H1 (cell line): ENCODE measurements around the gene ACACA. TPM values are rescaled to one million over a fixed set of nuclear protein-coding genes. Genes with fewer than 3 reads are reported as not detected.
"Not testable (repeated sequence)": the region's sequence is repeated elsewhere in the genome, so short reads cannot be mapped to it uniquely, and the experiment has no call there.

ENCODE experiments used
- CTCF ChIA-PET: fragments of 300-600 bp; sonication (Branson Sonifier 250); formaldehyde crosslinking; loops from one replicate; lab custom pipeline; 2021; ENCODE audit not compliant: partially characterized antibody; lab: Charles Lee
- POLR2A ChIA-PET: fragments of 300-600 bp; sonication (Branson Sonifier 250); formaldehyde crosslinking; loops from one replicate; lab custom pipeline; 2021; ENCODE audit warnings: inconsistent platforms; ENCODE audit not compliant: partially characterized antibody; lab: Charles Lee
- DNase-seq, 2 experiments: peaks; one replicate each; pipeline versions ENCODE4 v3.0.0 to v3.0.0-alpha.2; 2010 to 2022; ENCODE audit warnings: low spot score in 2 of 2, low read depth in 1 of 2, mixed read lengths in 1 of 2
- FAIRE-seq: peaks from 2 replicates; lab custom pipeline; 2011; peaks lifted over from hg19 to GRCh38; lab: Jason Lieb, UNC
- H2AFZ ChIP-seq: 2 replicates; pipeline ENCODE4 v1.8.1; 2012; ENCODE audit warnings: low read length, inconsistent platforms
- H2AK5ac ChIP-seq: 2 replicates; pipeline ENCODE4 v1.6.1; 2013; ENCODE audit warnings: low read depth, low read length
- H2BK120ac ChIP-seq: replicated peaks from 2 replicates; pipeline ENCODE3; 2013; ENCODE audit warnings: low read depth, low read length, inconsistent platforms
- H2BK12ac ChIP-seq: 2 replicates; pipeline ENCODE4 v1.6.1; 2013; ENCODE audit warnings: low read depth, low read length
- H2BK15ac ChIP-seq: 2 replicates; pipeline ENCODE4 v1.6.1; 2013; ENCODE audit warnings: low read length
- H2BK20ac ChIP-seq: 2 replicates; pipeline ENCODE4 v1.6.1; 2013; ENCODE audit warnings: low read length
- H2BK5ac ChIP-seq: 2 replicates; pipeline ENCODE4 v1.6.1; 2013; ENCODE audit warnings: low read depth, low read length
- H3K14ac ChIP-seq: 2 replicates; pipeline ENCODE4 v1.6.1; 2013; ENCODE audit warnings: inconsistent platforms; ENCODE audit not compliant: insufficient read length
- H3K18ac ChIP-seq: 2 replicates; pipeline ENCODE4 v1.6.1; 2013; ENCODE audit warnings: low read length; ENCODE audit errors: extremely low read depth
- H3K23ac ChIP-seq: 2 replicates; pipeline ENCODE4 v1.6.1; 2013; ENCODE audit warnings: inconsistent platforms; ENCODE audit not compliant: insufficient read length
- H3K23me2 ChIP-seq: 2 replicates; pipeline ENCODE4 v1.6.1; 2013; ENCODE audit warnings: low read depth, low read length
- H3K27ac ChIP-seq: 2 replicates; pipeline ENCODE4 v1.6.1; 2011; ENCODE audit warnings: low read depth, low read length, inconsistent platforms
- H3K27me3 ChIP-seq, 4 experiments: replicated peaks in 1 of 4; 1 replicate in 1 of 4; 2 replicates in 3 of 4; pipeline versions ENCODE4 v1.6.1 to v1.8.1; 2011 to 2013; ENCODE audit warnings: low read length in 3 of 4, mild to moderate bottlenecking in 3 of 4, inconsistent platforms in 2 of 4, mixed read lengths in 2 of 4, moderate library complexity in 1 of 4; ENCODE audit not compliant: control insufficient read depth in 3 of 4, insufficient read depth in 3 of 4; ENCODE audit errors: extremely low read depth in 1 of 4
- H3K36me3 ChIP-seq, 4 experiments: 2 replicates each; pipeline versions ENCODE4 v1.6.1 to v1.8.1; 2011 to 2013; ENCODE audit warnings: mild to moderate bottlenecking in 4 of 4, low read length in 3 of 4, moderate library complexity in 2 of 4, control low read depth in 1 of 4, inconsistent platforms in 1 of 4; ENCODE audit not compliant: insufficient read depth in 4 of 4, control insufficient read depth in 2 of 4
- H3K4ac ChIP-seq: replicated peaks from 2 replicates; pipeline ENCODE3; 2013; ENCODE audit warnings: low read length, low read depth, mixed read lengths, inconsistent platforms; ENCODE audit not compliant: insufficient read length
- H3K4me1 ChIP-seq, 4 experiments: replicated peaks in 1 of 4; 1 replicate in 1 of 4; 2 replicates in 3 of 4; pipeline versions ENCODE4 v1.6.1 to v1.8.1; 2011 to 2013; ENCODE audit warnings: low read length in 3 of 4, inconsistent platforms in 2 of 4, mixed read lengths in 1 of 4; ENCODE audit not compliant: insufficient read depth in 4 of 4, control insufficient read depth in 3 of 4
- H3K4me2 ChIP-seq, 2 experiments: 2 replicates each; pipeline versions ENCODE4 v1.6.1 to v1.8.1; 2011 to 2013; ENCODE audit warnings: low read depth in 2 of 2, low read length in 2 of 2, control low read depth in 1 of 2, inconsistent platforms in 1 of 2, mild to moderate bottlenecking in 1 of 2; ENCODE audit not compliant: insufficient read depth in 1 of 2
- H3K4me3 ChIP-seq, 4 experiments: fragments of 200-600, 300-600 bp in 1 of 4; sonication (generic), shearing (Covaris generic), sonication (Bioruptor Twin) in 1 of 4; 2 replicates each; pipeline versions ENCODE4 v1.5.1 to v1.8.1; 2011 to 2016; ENCODE audit warnings: low read length in 4 of 4, low read depth in 3 of 4, control low read depth in 2 of 4, inconsistent platforms in 2 of 4, mild to moderate bottlenecking in 2 of 4, mixed read lengths in 1 of 4, moderate library complexity in 1 of 4; ENCODE audit not compliant: insufficient read depth in 2 of 4; ENCODE audit errors: extremely low read depth in 1 of 4
- H3K56ac ChIP-seq: replicated peaks from 2 replicates; pipeline ENCODE3; 2013; ENCODE audit warnings: low read depth, mild to moderate bottlenecking, mixed read lengths, low read length, inconsistent platforms; ENCODE audit not compliant: insufficient read length
- H3K79me1 ChIP-seq: 2 replicates; pipeline ENCODE4 v1.6.1; 2013; ENCODE audit warnings: low read depth, low read length, control low read depth
- H3K79me2 ChIP-seq, 2 experiments: 2 replicates each; pipeline versions ENCODE4 v1.6.1 to v1.8.1; 2012 to 2013; ENCODE audit warnings: low read length in 2 of 2, mild to moderate bottlenecking in 2 of 2, inconsistent platforms in 1 of 2; ENCODE audit not compliant: insufficient read depth in 2 of 2, control insufficient read depth in 1 of 2
- H3K9ac ChIP-seq, 4 experiments: replicated peaks in 1 of 4; 1 replicate in 1 of 4; 2 replicates in 3 of 4; pipeline versions ENCODE4 v1.6.1 to v1.8.1; 2011 to 2013; ENCODE audit warnings: low read depth in 3 of 4, low read length in 3 of 4, control low read depth in 2 of 4, mild to moderate bottlenecking in 2 of 4, moderate library complexity in 2 of 4, inconsistent platforms in 1 of 4; ENCODE audit errors: extremely low read depth in 1 of 4
- H3K9me3 ChIP-seq, 2 experiments: 2 replicates each; pipeline versions ENCODE4 v1.6.1 to v1.8.1; 2012 to 2013; ENCODE audit warnings: mild to moderate bottlenecking in 2 of 2, moderate library complexity in 2 of 2, control low read depth in 1 of 2, inconsistent platforms in 1 of 2, low read depth in 1 of 2, low read length in 1 of 2, mixed read lengths in 1 of 2; ENCODE audit not compliant: insufficient read depth in 2 of 2
- H4K20me1 ChIP-seq, 2 experiments: replicated peaks in 1 of 2; 2 replicates each; pipeline versions ENCODE3 to v1.8.1; 2011 to 2013; ENCODE audit warnings: inconsistent platforms in 2 of 2, low read length in 2 of 2, mild to moderate bottlenecking in 1 of 2; ENCODE audit not compliant: insufficient read depth in 2 of 2, control insufficient read depth in 1 of 2
- H4K5ac ChIP-seq: 2 replicates; pipeline ENCODE4 v1.6.1; 2013; ENCODE audit warnings: low read length, low read depth, mixed read lengths, inconsistent platforms; ENCODE audit not compliant: insufficient read length
- H4K8ac ChIP-seq: 2 replicates; pipeline ENCODE4 v1.8.0; 2013; ENCODE audit warnings: mild to moderate bottlenecking, moderate library complexity, low read length, inconsistent platforms; ENCODE audit not compliant: insufficient read depth; ENCODE audit errors: extremely low read depth
- H4K91ac ChIP-seq: replicated peaks from 2 replicates; pipeline ENCODE3; 2013; ENCODE audit warnings: low read length, mixed read lengths, inconsistent platforms; ENCODE audit not compliant: insufficient read length
- WGBS, 2 experiments: shearing (Covaris generic) in 1 of 2; methylation state at CpG; one replicate each; pipeline versions ENCODE4 v1.1.6 to v1.1.7; 2013 to 2015; ENCODE audit warnings: low lambda C conversion rate in 2 of 2, mixed read lengths in 2 of 2, inconsistent platforms in 1 of 2, low coverage in 1 of 2, missing lambda C conversion rate in 1 of 2; ENCODE audit not compliant: insufficient replicate concordance in 2 of 2, insufficient coverage in 1 of 2, insufficient read length in 1 of 2; ENCODE audit errors: extremely low coverage in 1 of 2, missing lambda C conversion rate in 1 of 2; 5-methylcytosine and 5-hydroxymethylcytosine counted together
- polyA plus RNA-seq, 7 experiments: library from polyadenylated mRNA; depleted of rRNA in 3 of 7; stranded (reverse) in 5 of 7; unstranded in 2 of 7; fragments of >200 nt in 5 of 7; fragments of 200-250 nt in 2 of 7; gene quantifications; 1 replicate in 5 of 7; 2 replicates in 1 of 7; 4 replicates in 1 of 7; pipeline versions ENCODE4 v1.2.1 to v1.2.3, GENCODE V29; 2011 to 2013; ENCODE audit warnings: missing spikeins in 2 of 7, mixed read lengths in 2 of 7
- total RNA-seq: library from RNA; stranded (reverse); fragmentation: NEBNext Ultra II Directional; extraction: Animal tissue kit (Norgen Biotek cat#: 25700); gene quantifications from 2 replicates; pipeline ENCODE4 v1.2.1, GENCODE V29; 2021

ACACA gene
- total and polyA plus RNA-seq, 2 of the 8 experiments (the other 6 are each of a cell fraction or from before 2014, with no cell fraction given): 74.0 to 160 TPM

DNA sequence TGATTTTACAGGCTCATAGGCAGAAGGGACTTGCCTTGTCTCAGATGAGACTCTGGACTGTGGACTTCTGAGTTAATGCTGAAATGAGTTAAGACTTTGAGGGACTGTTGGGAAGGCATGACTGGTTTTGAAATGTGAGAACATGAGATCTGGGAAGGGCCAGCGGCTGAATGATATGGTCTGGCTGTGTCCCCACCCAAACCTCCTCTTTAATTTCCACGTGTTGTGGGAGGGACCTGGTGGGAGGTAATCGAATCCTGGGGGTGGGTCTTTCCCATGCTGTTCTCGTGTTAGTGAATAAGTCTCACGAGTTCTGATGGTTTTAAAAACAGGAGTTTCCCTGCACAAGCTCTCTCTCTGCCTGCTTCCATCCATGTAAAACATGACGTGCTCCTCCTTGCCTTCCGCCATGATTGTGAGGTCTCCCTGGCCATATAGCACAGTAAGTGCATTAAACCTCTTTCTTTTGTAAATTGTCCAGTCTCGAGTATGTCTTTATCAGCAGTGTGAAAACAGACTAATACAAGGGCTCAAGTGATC, 59.7 kb downstream of the ACACA start:
- not testable (repeated sequence) for H3K4ac ChIP-seq, H2BK20ac ChIP-seq, H3K4me1 ChIP-seq, H3K4me2 ChIP-seq, H2BK12ac ChIP-seq, H3K23me2 ChIP-seq, H3K56ac ChIP-seq, H2BK15ac ChIP-seq, H2BK120ac ChIP-seq, H3K4me3 ChIP-seq, H3K27me3 ChIP-seq, FAIRE-seq, H2BK5ac ChIP-seq, H3K23ac ChIP-seq, DNase-seq, H3K27ac ChIP-seq, H3K79me1 ChIP-seq, H3K9me3 ChIP-seq, H3K14ac ChIP-seq, H2AK5ac ChIP-seq, H3K18ac ChIP-seq, H4K20me1 ChIP-seq, H4K8ac ChIP-seq, H3K9ac ChIP-seq, H4K5ac ChIP-seq, H2AFZ ChIP-seq, H4K91ac ChIP-seq
- ChIA-PET POLR2A (interaction anchor here (1.2 to 1.4 kb wide), 2 partner anchors 11 to 12 kb away, joined by 3 to 8 read pairs; no protein-coding TSS in a partner anchor), CTCF (interaction anchor here (0.5 kb wide), 1 partner anchor 1263 kb away, joined by 3 read pairs; no protein-coding TSS in a partner anchor)
- Histone ChIP-seq H3K36me3 (peaks cover 0 to 10% (median 5%) of the 10 kb centered on the region in 4 experiments; a peak in 3 of 8 replicates), H3K79me2 (peaks cover 18 to 89% of the 10 kb centered on the region in 2 experiments)
- 90% methylated on average over 8 of the region's 8 CpGs; no CpG with 5 or more reads in 1 of the 2 experiments for WGBS, 2 experiments
